ENCODE results near the gene GINS2.

Gene GINS2

GRCh38 chr16:85719605-85720301 is 31.0 kb upstream of the GINS2 start:
- peaks cover 27% of the 10 kb centered on the region for H3K4me1 Mint-ChIP-seq
- ATAC-seq (no peak), DNase-seq (no peak)
- no peak overlapping the region for H3K27ac Mint-ChIP-seq
- peaks cover 23% of the 10 kb centered on the region for H3K27me3 Mint-ChIP-seq
- H3K4me3 Mint-ChIP-seq: no peak overlapping the region
- H3K9me3 Mint-ChIP-seq: no peaks in the 10 kb centered on the region

GRCh38 chr16:85718682-85719081 is 29.9 kb upstream of the GINS2 start:
- H3K9me3 Mint-ChIP-seq: no peaks in the 10 kb centered on the region
- no peak for DNase-seq
- no peak overlapping the region for H3K4me3 Mint-ChIP-seq
- H3K27me3 Mint-ChIP-seq: peaks cover 23% of the 10 kb centered on the region
- peaks cover 27% of the 10 kb centered on the region for H3K4me1 Mint-ChIP-seq
- ATAC-seq: no peak
- H3K27ac Mint-ChIP-seq: no peak overlapping the region

- no peak for ATAC-seq
- Mint-ChIP-seq H3K4me3 (no peak overlapping the region), H3K27me3 (peaks cover 23% of the 10 kb centered on the region), H3K4me1 (peaks cover 27% of the 10 kb centered on the region), H3K9me3 (no peaks in the 10 kb centered on the region), H3K27ac (no peak overlapping the region)
- no peak for DNase-seq
Measured at GRCh38 chr16:85718153-85718477, 29.4 kb upstream of the GINS2 start.

- no peak overlapping the region for H3K27ac Mint-ChIP-seq
- H3K4me3 Mint-ChIP-seq: no peak overlapping the region
- DNase-seq: peak; percentile 53 to 55
- peaks cover 23% of the 10 kb centered on the region for H3K27me3 Mint-ChIP-seq
- peak; percentile 55 for ATAC-seq
- H3K9me3 Mint-ChIP-seq: no peaks in the 10 kb centered on the region
- H3K4me1 Mint-ChIP-seq: peaks cover 27% of the 10 kb centered on the region
Measured at GRCh38 chr16:85717393-85718152, 28.8 kb upstream of the GINS2 start.

GRCh38 chr16:85716680-85717038 is 27.9 kb upstream of the GINS2 start:
- no peak for ATAC-seq
- Mint-ChIP-seq H3K27me3 (peaks cover 23% of the 10 kb centered on the region), H3K4me3 (peak overlapping the region in 1 of 2 donors; percentile 29), H3K4me1 (peaks cover 27% of the 10 kb centered on the region), H3K9me3 (peaks cover 4 to 6% of the 10 kb centered on the region in 2 donors), H3K27ac (no peak overlapping the region)
- DNase-seq: no peak

GRCh38 chr16:85716022-85716679 is 27.4 kb upstream of the GINS2 start:
- DNase-seq: no peak
- no peak for ATAC-seq
- Mint-ChIP-seq H3K9me3 (peaks cover 4 to 7% of the 10 kb centered on the region in 2 donors), H3K27ac (no peak overlapping the region), H3K4me3 (peak overlapping the region in 1 of 2 donors; percentile 52), H3K4me1 (peaks cover 27% of the 10 kb centered on the region), H3K27me3 (peaks cover 23% of the 10 kb centered on the region)

- ATAC-seq: no peak
- peaks cover 23% of the 10 kb centered on the region for H3K27me3 Mint-ChIP-seq
- peak overlapping the region; percentile 1 to 52 for H3K4me3 Mint-ChIP-seq
- no peak for DNase-seq
- peaks cover 4 to 7% of the 10 kb centered on the region in 2 donors for H3K9me3 Mint-ChIP-seq
- H3K27ac Mint-ChIP-seq: no peak overlapping the region
- peaks cover 27% of the 10 kb centered on the region for H3K4me1 Mint-ChIP-seq
Measured at GRCh38 chr16:85715169-85716021, 26.6 kb upstream of the GINS2 start.

GRCh38 chr16:85712801-85713200 is 24.0 kb upstream of the GINS2 start:
- no peak overlapping the region for H3K4me3 Mint-ChIP-seq
- no peak for ATAC-seq
- H3K4me1 Mint-ChIP-seq: peaks cover 21% of the 10 kb centered on the region
- no peak for DNase-seq
- peaks cover 4 to 7% of the 10 kb centered on the region in 2 donors for H3K9me3 Mint-ChIP-seq
- H3K27me3 Mint-ChIP-seq: peaks cover 21% of the 10 kb centered on the region
- H3K27ac Mint-ChIP-seq: no peak overlapping the region

GRCh38 chr16:85711982-85712587 is 23.3 kb upstream of the GINS2 start:
- no peak overlapping the region for H3K27ac Mint-ChIP-seq
- H3K4me1 Mint-ChIP-seq: peaks cover 18% of the 10 kb centered on the region
- no peak for ATAC-seq

GRCh38 chr16:85710732-85711131 is 22.0 kb upstream of the GINS2 start:
- Mint-ChIP-seq H3K27ac (no peak overlapping the region), H3K4me3 (no peak overlapping the region)
- no peak for DNase-seq

More at GRCh38 chr16:85711982-85712587, 23.3 kb upstream of the GINS2 start:
- Mint-ChIP-seq H3K9me3 (peaks cover 4 to 7% of the 10 kb centered on the region in 2 donors), H3K27me3 (peaks cover 17% of the 10 kb centered on the region), H3K4me3 (no peak overlapping the region)
- DNase-seq: no peak

GRCh38 chr16:85709766-85710585 is 21.2 kb upstream of the GINS2 start:
- Mint-ChIP-seq H3K9me3 (peaks cover 4 to 7% of the 10 kb centered on the region in 2 donors), H3K4me3 (no peak overlapping the region), H3K27me3 (no peaks in the 10 kb centered on the region), H3K27ac (no peak overlapping the region), H3K4me1 (peaks cover 2% of the 10 kb centered on the region)
- ATAC-seq (peak; percentile 28), DNase-seq (no peak)

More at GRCh38 chr16:85710732-85711131, 22.0 kb upstream of the GINS2 start:
- no peak for ATAC-seq
- Mint-ChIP-seq H3K4me1 (peaks cover 9% of the 10 kb centered on the region), H3K9me3 (peaks cover 4 to 7% of the 10 kb centered on the region in 2 donors), H3K27me3 (peaks cover 6% of the 10 kb centered on the region)

GRCh38 chr16:85708338-85708737 is 19.6 kb upstream of the GINS2 start:
- DNase-seq: no peak
- Mint-ChIP-seq H3K27ac (no peak overlapping the region), H3K4me3 (no peak overlapping the region), H3K27me3 (no peaks in the 10 kb centered on the region), H3K9me3 (peaks cover 4 to 7% of the 10 kb centered on the region in 2 donors), H3K4me1 (no peaks in the 10 kb centered on the region)
- no peak for ATAC-seq

GRCh38 chr16:85707528-85708095 is 18.9 kb upstream of the GINS2 start:
- Mint-ChIP-seq H3K4me3 (no peak overlapping the region), H3K27ac (no peak overlapping the region)
- ATAC-seq: no peak

GRCh38 chr16:85706449-85707034 is 17.8 kb upstream of the GINS2 start:
- Mint-ChIP-seq H3K9me3 (no peaks in the 10 kb centered on the region), H3K27ac (no peak overlapping the region), H3K4me3 (no peak overlapping the region), H3K27me3 (no peaks in the 10 kb centered on the region), H3K4me1 (no peaks in the 10 kb centered on the region)
- ATAC-seq: no peak
- DNase-seq: no peak

More at GRCh38 chr16:85707528-85708095, 18.9 kb upstream of the GINS2 start:
- Mint-ChIP-seq H3K9me3 (peaks cover 4 to 7% of the 10 kb centered on the region in 2 donors), H3K4me1 (no peaks in the 10 kb centered on the region), H3K27me3 (no peaks in the 10 kb centered on the region)
- no peak for DNase-seq

Measured in stimulated activated naive CD8-positive, alpha-beta T cell treated with anti-CD3 and anti-CD28 coated beads, Interleukin-15, amount 100 ng/mL, for 72 hours (primary cell).